Putamen (tissue), 1 donor: ENCODE measurements around the gene TRAF5.
A peak's percentile ranks its signal among the peaks of the same experiment; 100 is the strongest.

ENCODE experiments used
- DNase-seq: peaks from one replicate; pipeline ENCODE4 v3.0.0-alpha.2; 2016; ENCODE audit warnings: low spot score

The TRAF5 gene

GRCh38 chr1:211328084-211328694, 1.6 kb downstream of the TRAF5 start:
- DNase-seq, result no peak

- no peak for DNase-seq
Measured at GRCh38 chr1:211328866-211329475, 2.3 kb downstream of the TRAF5 start.

DNA sequence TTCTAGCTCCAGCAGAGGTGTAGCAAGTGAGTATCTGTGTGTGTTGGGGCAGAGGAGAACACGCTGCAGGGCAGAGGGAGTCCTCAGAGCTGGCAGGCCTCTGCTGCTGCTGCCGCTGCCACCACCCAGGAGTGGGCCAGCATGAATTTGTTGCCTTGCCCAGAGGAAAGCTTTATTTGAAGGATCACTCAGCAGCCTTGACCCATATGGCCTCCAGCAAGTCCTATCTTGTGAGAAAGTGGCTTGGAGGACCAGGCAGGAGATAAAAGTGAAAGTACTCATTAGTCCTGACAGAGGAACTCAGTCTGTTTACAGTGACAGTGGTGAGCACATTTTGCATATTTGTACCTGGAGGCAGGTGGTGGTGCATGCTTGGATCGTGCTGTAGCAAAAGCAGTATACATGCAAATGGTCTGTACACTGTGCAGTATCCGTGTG, 3.1 kb downstream of the TRAF5 start:
- DNase-seq, result no peak

DNA sequence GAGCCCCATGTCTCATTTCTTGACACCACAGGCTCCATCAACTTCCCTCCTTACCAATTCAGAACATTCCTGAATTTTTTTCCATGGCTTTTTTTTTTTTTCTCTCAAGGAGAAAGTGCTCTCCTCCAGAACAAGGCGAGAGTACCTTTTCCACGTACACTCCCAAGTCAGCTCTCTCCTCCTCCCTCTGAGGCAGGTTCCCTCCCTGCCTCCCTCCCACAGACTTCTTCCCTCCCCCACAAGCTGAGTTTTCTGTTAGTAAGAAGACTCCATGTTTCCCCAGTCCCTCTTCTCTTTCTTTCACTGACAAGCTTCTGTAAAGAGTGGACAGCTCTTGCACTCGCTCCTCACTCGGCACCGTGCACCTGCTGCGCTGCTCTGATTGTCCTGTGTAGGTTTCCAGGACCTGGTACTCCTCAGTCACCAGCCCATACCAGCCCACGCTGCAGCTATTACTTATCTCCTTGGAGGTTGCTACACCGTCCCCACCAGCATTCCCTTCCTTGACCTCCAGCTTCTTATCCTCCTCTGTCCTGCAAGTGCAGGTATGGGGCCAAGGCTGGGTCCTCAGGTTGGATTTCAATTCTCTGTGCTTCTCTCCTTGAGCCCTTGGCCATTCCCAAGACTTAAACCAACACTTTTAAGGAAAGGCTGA, 3.8 kb downstream of the TRAF5 start:
- DNase-seq, result peak; percentile 50

DNA sequence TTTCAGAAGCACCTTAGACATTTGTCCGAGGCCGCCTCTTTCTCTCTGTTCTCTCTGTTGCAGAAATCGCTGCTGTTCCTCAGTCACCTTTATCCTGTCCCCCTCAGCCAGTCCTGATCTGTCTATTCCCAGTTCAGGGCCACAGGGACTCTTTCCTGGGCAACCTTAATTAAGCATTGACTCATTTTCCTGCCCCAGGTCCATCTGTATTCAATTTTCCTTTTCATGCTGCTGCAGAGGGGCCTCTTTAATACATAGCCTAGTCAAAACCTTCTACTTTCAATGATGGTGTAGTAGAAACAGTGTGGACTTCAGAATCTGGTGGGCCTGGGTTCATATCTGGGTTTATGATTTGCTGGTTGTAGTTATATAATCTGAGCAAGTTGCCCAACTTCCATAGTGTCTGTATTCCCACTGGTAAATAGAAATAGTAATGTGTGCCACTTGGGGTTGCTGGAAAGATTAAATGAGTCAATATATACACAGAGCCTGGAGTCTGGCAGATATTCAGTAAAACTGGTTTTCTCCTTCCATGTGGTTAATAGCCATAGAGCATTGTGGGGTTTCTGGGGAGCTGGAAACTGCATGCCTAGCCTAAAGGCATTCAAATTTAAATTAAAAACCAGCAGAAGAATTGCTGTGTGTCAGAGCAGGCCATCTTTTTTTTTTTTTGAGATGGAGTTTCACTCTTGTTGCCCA, 4.5 kb downstream of the TRAF5 start:
- DNase-seq, result no peak

DNA sequence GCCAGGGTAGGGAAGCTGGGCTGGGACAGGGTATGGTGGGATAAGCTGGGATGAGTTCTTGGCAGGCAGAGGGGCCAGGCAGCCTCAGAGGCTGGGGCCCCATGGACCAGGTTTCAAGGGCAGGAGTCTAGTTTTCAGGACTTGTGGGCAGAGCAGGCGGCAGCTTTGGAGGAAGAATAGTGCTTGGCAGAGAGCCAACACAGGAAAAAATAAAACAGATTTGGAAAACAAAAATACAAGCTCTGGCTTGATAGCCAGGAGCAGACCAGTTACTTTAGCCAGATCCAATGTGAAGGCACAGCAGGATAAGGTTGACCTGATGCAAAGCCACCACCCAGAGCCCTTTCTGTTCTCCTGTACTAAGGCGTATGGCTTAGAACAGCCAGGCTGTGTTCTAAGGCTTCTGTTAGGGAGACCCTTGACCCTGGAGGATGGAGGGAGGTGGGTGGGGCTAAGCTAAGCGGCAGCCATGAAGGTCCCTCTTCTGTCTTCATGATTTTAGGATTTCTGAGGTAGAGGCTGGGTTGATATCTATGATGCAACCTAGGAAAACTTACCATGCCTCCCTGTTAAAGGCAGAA, 5.5 kb downstream of the TRAF5 start:
- DNase-seq, result no peak

GRCh38 chr1:211332830-211333229, 6.2 kb downstream of the TRAF5 start:
- no peak for DNase-seq

DNA sequence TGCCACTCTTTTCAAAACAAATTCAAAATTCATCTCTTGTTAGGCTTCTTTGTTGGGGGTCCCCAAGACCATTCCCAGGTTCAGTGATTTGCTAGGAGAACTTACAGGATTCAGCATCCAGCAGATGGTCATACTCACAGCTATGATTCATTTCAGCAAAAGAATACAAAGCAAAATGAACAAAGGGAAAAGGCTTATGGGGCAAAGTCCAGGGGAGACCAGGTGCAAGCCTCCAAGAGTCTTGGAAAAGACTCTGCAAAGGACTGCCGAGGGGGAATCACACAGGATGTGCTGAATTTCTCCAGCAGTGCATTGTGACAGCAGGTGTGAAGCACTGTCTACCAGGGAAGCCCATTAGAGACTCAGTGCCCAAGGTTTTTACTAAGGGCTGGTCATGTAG, 7.3 kb downstream of the TRAF5 start:
- no peak for DNase-seq

DNA sequence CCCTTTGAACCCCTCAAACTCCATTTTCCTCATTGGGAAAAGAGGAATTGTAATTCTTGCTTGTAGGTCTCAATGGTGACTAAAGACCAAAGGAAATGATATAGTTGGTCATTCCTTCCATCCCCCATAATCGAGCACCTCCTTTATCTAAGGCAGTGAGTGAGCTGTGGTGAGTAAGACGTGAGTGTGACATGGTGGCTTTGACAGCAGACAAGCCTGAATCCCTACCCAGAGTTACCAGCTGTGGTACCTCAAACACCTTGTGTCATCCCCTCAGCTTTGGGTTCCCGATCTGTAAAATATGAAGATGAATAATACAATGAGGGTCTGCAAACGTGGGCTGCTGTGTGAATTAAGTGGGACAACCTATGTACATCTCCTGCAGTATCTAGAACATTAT, 8.4 kb downstream of the TRAF5 start:
- DNase-seq, result no peak

- no peak for DNase-seq
Measured at GRCh38 chr1:211335522-211336157, 9.0 kb downstream of the TRAF5 start.

DNA sequence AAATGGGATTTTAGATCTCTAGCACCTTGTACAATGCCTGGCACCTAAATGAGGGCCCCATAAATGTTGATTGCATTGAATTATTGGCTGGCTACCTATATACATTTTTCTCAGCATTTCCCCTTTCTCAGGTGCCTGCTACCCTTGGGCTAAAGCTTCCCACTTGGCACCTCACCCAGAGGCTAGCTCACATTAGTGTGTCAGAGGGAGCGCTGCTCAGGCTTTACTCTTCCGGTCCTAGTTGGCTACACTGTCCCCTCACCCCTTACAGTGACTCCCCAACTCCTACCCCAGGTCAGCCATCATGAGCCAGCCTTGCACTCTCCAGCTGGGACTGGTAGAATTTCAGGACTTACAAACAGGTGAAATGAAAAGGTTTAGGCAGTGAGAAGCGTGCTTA, 9.5 kb downstream of the TRAF5 start:
- no peak for DNase-seq

GRCh38 chr1:211336775-211337174, 10.1 kb downstream of the TRAF5 start:
- DNase-seq, result no peak

GRCh38 chr1:211337430-211338223, 11.0 kb downstream of the TRAF5 start:
- no peak for DNase-seq

GRCh38 chr1:211338224-211338620, 11.6 kb downstream of the TRAF5 start:
- no peak for DNase-seq

GRCh38 chr1:211339631-211340041, 13.0 kb downstream of the TRAF5 start:
- DNase-seq, result no peak

- DNase-seq, result no peak
Measured at GRCh38 chr1:211340622-211341507, 14.2 kb downstream of the TRAF5 start.

DNA sequence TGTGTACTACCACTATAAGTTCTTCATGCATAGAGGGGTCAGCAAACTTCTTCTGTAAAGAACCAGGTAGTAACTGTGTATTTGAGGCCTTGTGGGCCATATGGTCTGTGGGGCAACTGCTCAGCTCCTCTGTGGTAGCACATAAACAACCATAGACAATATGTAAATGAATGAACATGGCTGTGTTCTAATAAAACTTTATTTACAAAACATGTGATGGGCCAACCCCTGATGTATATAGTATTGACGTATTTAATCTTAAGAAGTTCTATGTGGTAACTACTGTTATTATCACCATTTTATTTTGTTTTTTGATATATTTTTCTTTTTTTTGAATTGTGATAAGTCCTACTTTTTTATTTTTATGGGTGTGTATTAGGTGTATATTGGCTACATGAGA, 15.4 kb downstream of the TRAF5 start:
- DNase-seq, result no peak

GRCh38 chr1:211343607-211344006, 17.0 kb downstream of the TRAF5 start:
- no peak for DNase-seq

GRCh38 chr1:211344152-211344618, 17.6 kb downstream of the TRAF5 start:
- no peak for DNase-seq

DNA sequence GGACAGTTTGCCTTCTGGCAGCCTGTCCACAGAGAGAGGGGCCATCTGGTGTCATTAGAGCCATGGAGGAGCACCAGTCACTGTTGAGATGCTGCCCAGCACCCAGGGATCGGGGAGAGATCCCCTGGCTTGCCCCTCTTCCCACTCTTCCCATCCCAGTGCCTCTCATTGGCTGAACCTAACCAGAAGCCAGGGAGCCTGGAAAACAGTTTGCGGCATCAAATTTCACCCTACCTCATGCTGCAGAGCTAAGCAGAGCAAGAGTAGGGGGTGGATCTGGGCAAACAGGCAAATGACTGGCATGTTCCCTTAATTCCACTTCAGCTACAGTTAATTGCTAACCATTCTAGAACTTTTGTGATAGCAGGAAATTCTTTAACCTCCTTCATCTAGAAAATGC, 19.1 kb downstream of the TRAF5 start:
- no peak for DNase-seq
